HepG2 (cell line): ENCODE measurements around the gene TBC1D24. TPM values are rescaled to one million over a fixed set of nuclear protein-coding genes. Genes with fewer than 3 reads are reported as not detected.

Experiments used
- CERS6 ChIP-seq: sonication (generic); formaldehyde crosslinking; IDR thresholded peaks from 2 replicates; pipeline ENCODE4 v1.5.0; 2020; ENCODE audit warnings: missing genetic modification reagents
- FOXJ3 ChIP-seq: sonication (generic); formaldehyde crosslinking; IDR thresholded peaks from 2 replicates; pipeline ENCODE4 v1.4.0; 2020; ENCODE audit warnings: missing genetic modification reagents, mild to moderate bottlenecking, borderline replicate concordance
- HMG20B ChIP-seq: conservative IDR thresholded peaks from 2 replicates; pipeline ENCODE4 v1.6.1; 2016; ENCODE audit warnings: missing genetic modification reagents, missing compliant biosample characterization
- KLF9 ChIP-seq: IDR thresholded peaks from 2 replicates; pipeline ENCODE4 v1.6.1; 2016; ENCODE audit warnings: low read depth
- MAFF ChIP-seq: IDR thresholded peaks from 2 replicates; pipeline ENCODE4 v1.6.1; 2011; ENCODE audit warnings: low read depth, low read length, improper control_type of control experiment
- MEF2D ChIP-seq: sonication (generic); formaldehyde crosslinking; IDR thresholded peaks from 2 replicates; pipeline ENCODE4 v1.5.1; 2020; ENCODE audit warnings: mild to moderate bottlenecking, missing genetic modification reagents
- MTA1 ChIP-seq: sonication (generic); formaldehyde crosslinking; IDR thresholded peaks from 2 replicates; pipeline ENCODE4 v1.4.0; 2020; ENCODE audit warnings: missing genetic modification reagents, mild to moderate bottlenecking, borderline replicate concordance
- NFE2L1 ChIP-seq: sonication (generic); formaldehyde crosslinking; IDR thresholded peaks from 2 replicates; pipeline ENCODE4 v1.4.0; 2020; ENCODE audit warnings: missing genetic modification reagents, mild to moderate bottlenecking, borderline replicate concordance
- NR3C1 ChIP-seq: sonication (generic); formaldehyde crosslinking; IDR thresholded peaks from 2 replicates; pipeline ENCODE4 v1.4.0; 2020; ENCODE audit warnings: missing genetic modification reagents
- POLR2A ChIP-seq, 2 experiments: IDR thresholded peaks; 2 replicates each; pipeline ENCODE4 v1.6.1; 2011; ENCODE audit warnings: low read depth in 2 of 2, low read length in 2 of 2, mild to moderate bottlenecking in 1 of 2, moderate library complexity in 1 of 2; ENCODE audit not compliant: insufficient read depth in 1 of 2
- SMC3 ChIP-seq: IDR thresholded peaks from 2 replicates; pipeline ENCODE4 v1.6.1; 2011; ENCODE audit warnings: low read length, improper control_type of control experiment
- TBX3 ChIP-seq: fragments of 450-650 bp; IDR thresholded peaks from 2 replicates; pipeline ENCODE4 v1.6.1; 2017; ENCODE audit warnings: antibody characterized with exemption, mild to moderate bottlenecking, inconsistent platforms, borderline replicate concordance
- U2AF1 ChIP-seq: fragments of 200-400 bp; formaldehyde crosslinking; optimal IDR thresholded peaks from 2 replicates; pipeline ENCODE3; 2017; ENCODE audit warnings: mild to moderate bottlenecking, low read depth, low read length
- ZKSCAN1 ChIP-seq: fragments of 150-350 bp; IDR thresholded peaks from 2 replicates; pipeline ENCODE4 v1.6.1; 2014; ENCODE audit warnings: low read length
- ZNF20 ChIP-seq: sonication (generic); formaldehyde crosslinking; IDR thresholded peaks from 2 replicates; pipeline ENCODE4 v1.4.0; 2020; ENCODE audit warnings: mild to moderate bottlenecking, moderate library complexity, missing genetic modification reagents
- ZNF253 ChIP-seq: sonication (generic); formaldehyde crosslinking; IDR thresholded peaks from 2 replicates; pipeline ENCODE4 v1.8.0; 2022; ENCODE audit warnings: mild to moderate bottlenecking, missing genetic modification reagents, borderline replicate concordance
- ZNF572 ChIP-seq: sonication (generic); formaldehyde crosslinking; IDR thresholded peaks from 2 replicates; pipeline ENCODE4 v1.5.1; 2020; ENCODE audit warnings: mild to moderate bottlenecking, missing genetic modification reagents
- ZNF616 ChIP-seq: sonication (generic); formaldehyde crosslinking; IDR thresholded peaks from 2 replicates; pipeline ENCODE4 v1.5.0; 2020; ENCODE audit warnings: low read depth, mild to moderate bottlenecking, missing genetic modification reagents
- ZNF747 ChIP-seq: sonication (generic); formaldehyde crosslinking; IDR thresholded peaks from 2 replicates; pipeline ENCODE4 v1.8.1; 2023; ENCODE audit warnings: missing genetic modification reagents, mild to moderate bottlenecking, borderline replicate concordance
- ZNF841 ChIP-seq: sonication (generic); formaldehyde crosslinking; IDR thresholded peaks from 2 replicates; pipeline ENCODE4 v1.8.1; 2023; ENCODE audit warnings: missing genetic modification reagents, borderline replicate concordance
- ZNF850 ChIP-seq: sonication (generic); formaldehyde crosslinking; conservative IDR thresholded peaks from 2 replicates; pipeline ENCODE4 v1.9.0; 2021; ENCODE audit warnings: mild to moderate bottlenecking, missing genetic modification reagents
- polyA plus RNA-seq, 8 experiments: library from polyadenylated mRNA; depleted of rRNA in 3 of 8; stranded (reverse) in 7 of 8; unstranded in 1 of 8; fragments of >200 nt; fragmentation: Illumina TruSeq in 4 of 8; extraction: Trizol in 4 of 8; gene quantifications; 2 replicates each; pipeline versions ENCODE4 v1.2.1 to v1.2.3, GENCODE V29; 2011 to 2016; ENCODE audit warnings: low read depth in 4 of 8, missing spikeins in 1 of 8, mixed read lengths in 1 of 8; ENCODE audit not compliant: insufficient read depth in 1 of 8
- total RNA-seq, 5 experiments: library from RNA; depleted of rRNA; stranded (reverse); fragments of >200 nt; fragmentation: Illumina TruSeq; extraction: Trizol; gene quantifications; 2 replicates each; pipeline ENCODE4 v1.2.3, GENCODE V29; 2016; ENCODE audit warnings: low read depth in 1 of 5
- TF ChIP-seq, protein P1 (sequence below): IDR thresholded peaks from 2 replicates; pipeline ENCODE4 v1.6.1; 2016; ENCODE audit warnings: low read depth, borderline replicate concordance
- TF ChIP-seq, protein P2 (sequence below): sonication (generic); formaldehyde crosslinking; IDR thresholded peaks from 2 replicates; pipeline ENCODE4 v1.5.0; 2020; ENCODE audit warnings: missing genetic modification reagents
- TF ChIP-seq, protein P3 (sequence below): sonication (generic); formaldehyde crosslinking; conservative IDR thresholded peaks from 2 replicates; pipeline ENCODE4 v1.4.0; 2020; ENCODE audit warnings: mild to moderate bottlenecking, missing genetic modification reagents, moderate library complexity

Gene TBC1D24
- total and polyA plus RNA-seq, 2 of the 13 experiments (the other 11 are each of a cell fraction or from before 2014, with no cell fraction given): 7.7 to 13.7 TPM

- TF ChIP-seq, protein P1, sequence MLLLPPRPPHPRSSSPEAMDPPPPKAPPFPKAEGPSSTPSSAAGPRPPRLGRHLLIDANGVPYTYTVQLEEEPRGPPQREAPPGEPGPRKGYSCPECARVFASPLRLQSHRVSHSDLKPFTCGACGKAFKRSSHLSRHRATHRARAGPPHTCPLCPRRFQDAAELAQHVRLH (CRISPR knock-in tag): no peak
- TF ChIP-seq HMG20B (CRISPR knock-in tag): no peak
- no peak for TF ChIP-seq FOXJ3 (CRISPR knock-in tag)
- TF ChIP-seq ZNF253 (CRISPR knock-in tag): no peak
- TF ChIP-seq ZNF841: no peak
- TF ChIP-seq ZNF20: no peak
- TF ChIP-seq POLR2A (IDR thresholded peaks at IDR 0.05; ENCODE audit: insufficient read depth in 1 of 2, low read depth in 2 of 2, low read length in 2 of 2): peak in 1 of 2 experiments; percentile 44; a peak in 1 of 4 replicates
- TF ChIP-seq NFE2L1 (CRISPR knock-in tag): no peak
- TF ChIP-seq MTA1 (CRISPR knock-in tag): no peak
- TF ChIP-seq, protein P2, sequence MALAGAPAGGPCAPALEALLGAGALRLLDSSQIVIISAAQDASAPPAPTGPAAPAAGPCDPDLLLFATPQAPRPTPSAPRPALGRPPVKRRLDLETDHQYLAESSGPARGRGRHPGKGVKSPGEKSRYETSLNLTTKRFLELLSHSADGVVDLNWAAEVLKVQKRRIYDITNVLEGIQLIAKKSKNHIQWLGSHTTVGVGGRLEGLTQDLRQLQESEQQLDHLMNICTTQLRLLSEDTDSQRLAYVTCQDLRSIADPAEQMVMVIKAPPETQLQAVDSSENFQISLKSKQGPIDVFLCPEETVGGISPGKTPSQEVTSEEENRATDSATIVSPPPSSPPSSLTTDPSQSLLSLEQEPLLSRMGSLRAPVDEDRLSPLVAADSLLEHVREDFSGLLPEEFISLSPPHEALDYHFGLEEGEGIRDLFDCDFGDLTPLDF (CRISPR knock-in tag): 0 out of 2 replicates have a peak, but pooled peaks have one; percentile 20
- TF ChIP-seq MEF2D (CRISPR knock-in tag): no peak
- TF ChIP-seq, protein P3, sequence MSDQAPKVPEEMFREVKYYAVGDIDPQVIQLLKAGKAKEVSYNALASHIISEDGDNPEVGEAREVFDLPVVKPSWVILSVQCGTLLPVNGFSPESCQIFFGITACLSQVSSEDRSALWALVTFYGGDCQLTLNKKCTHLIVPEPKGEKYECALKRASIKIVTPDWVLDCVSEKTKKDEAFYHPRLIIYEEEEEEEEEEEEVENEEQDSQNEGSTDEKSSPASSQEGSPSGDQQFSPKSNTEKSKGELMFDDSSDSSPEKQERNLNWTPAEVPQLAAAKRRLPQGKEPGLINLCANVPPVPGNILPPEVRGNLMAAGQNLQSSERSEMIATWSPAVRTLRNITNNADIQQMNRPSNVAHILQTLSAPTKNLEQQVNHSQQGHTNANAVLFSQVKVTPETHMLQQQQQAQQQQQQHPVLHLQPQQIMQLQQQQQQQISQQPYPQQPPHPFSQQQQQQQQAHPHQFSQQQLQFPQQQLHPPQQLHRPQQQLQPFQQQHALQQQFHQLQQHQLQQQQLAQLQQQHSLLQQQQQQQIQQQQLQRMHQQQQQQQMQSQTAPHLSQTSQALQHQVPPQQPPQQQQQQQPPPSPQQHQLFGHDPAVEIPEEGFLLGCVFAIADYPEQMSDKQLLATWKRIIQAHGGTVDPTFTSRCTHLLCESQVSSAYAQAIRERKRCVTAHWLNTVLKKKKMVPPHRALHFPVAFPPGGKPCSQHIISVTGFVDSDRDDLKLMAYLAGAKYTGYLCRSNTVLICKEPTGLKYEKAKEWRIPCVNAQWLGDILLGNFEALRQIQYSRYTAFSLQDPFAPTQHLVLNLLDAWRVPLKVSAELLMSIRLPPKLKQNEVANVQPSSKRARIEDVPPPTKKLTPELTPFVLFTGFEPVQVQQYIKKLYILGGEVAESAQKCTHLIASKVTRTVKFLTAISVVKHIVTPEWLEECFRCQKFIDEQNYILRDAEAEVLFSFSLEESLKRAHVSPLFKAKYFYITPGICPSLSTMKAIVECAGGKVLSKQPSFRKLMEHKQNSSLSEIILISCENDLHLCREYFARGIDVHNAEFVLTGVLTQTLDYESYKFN (CRISPR knock-in tag): no peak
- TF ChIP-seq KLF9 (CRISPR knock-in tag): no peak
- TF ChIP-seq SMC3: no peak
- TF ChIP-seq ZNF572 (CRISPR knock-in tag): no peak
- TF ChIP-seq NR3C1 (CRISPR knock-in tag): no peak
- TF ChIP-seq CERS6 (CRISPR knock-in tag): no peak
- TF ChIP-seq ZNF850: no peak
- TF ChIP-seq ZNF616 (CRISPR knock-in tag): no peak
- no peak for TF ChIP-seq ZKSCAN1
- TF ChIP-seq TBX3: no peak
- 0 out of 2 replicates have a peak, but pooled peaks have one; percentile 32 for TF ChIP-seq ZNF747 (CRISPR knock-in tag)
- no peak for TF ChIP-seq MAFF
- no peak for TF ChIP-seq U2AF1
These were observed 689 bp upstream of the TBC1D24 start (continued) for GRCh38 chr16:2473999-2474876.
